HG03196 (cell line): Measurements from ENCODE around the gene ETV1.
A peak's percentile ranks its signal among the peaks of the same experiment; 100 is the strongest.

Source experiments
- ATAC-seq: cut with Tn5 transposase; IDR thresholded peaks from one replicate; pipeline ENCODE4 v1.9.1; 2021; ENCODE audit not compliant: unreplicated experiment

The ETV1 gene

DNA sequence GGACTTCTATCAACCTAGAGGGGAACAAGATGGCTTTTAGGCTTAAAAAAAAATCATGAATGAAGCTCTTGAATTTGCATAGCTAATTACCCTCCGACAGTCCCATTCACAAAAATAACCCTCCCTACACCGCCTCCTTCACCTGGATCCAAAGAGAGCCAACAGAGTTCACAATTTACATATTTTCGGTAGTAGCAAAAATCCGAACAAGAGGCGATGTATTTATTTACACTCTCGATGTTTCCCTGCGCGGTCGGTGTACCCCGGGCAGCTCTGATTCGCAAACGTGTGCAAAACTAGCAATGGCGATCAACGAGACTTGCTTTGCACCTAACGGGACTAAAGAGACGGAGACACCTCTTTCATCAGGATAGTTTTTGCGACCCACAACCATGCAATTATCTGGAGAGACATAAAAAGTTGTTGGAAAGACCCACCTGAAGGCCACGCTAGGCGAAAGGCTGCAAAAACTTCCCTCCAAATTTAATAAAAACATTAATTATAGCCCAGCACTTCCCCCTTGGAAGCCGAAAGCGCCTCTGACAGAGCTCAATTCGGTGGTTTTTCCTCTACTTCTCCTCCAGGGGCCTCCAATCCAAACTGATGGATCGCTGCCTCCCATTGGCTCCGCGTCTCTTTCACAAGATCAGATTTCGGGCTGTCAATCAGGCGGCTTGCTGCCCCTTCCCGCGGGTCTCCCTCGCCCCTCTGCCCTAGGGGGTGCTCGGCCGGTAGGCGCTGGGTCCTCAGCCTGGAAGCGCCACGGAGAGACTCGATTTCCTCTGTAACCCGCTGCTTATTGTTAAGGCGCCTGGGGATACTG, at the start of gene ETV1:
ETV1 (minus strand) TSS at position 541 of the 823 bp plus-strand sequence. CDS start 614 bp downstream, outside the sequence.
- ATAC-seq: no peak

DNA sequence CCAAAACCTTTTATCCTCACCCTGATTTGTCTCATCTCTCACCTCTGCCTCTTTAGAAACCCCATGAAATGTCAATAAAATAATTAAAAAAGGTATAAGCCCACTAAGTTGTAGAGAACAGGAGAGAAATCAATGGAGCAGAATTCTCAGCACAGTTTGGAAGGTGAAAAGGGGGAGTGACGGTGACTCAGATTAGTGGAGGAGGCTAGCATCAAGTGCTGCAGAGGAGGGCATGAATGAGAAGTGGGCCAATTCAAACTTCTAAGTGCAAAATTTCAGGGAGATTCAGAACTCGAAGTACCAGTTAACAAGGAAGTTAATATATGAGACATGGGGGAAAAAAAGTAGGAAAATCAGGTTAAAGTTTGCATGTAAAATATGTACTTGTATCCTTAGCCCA, 34.9 kb upstream of the ETV1 start:
- ATAC-seq: no peak

DNA sequence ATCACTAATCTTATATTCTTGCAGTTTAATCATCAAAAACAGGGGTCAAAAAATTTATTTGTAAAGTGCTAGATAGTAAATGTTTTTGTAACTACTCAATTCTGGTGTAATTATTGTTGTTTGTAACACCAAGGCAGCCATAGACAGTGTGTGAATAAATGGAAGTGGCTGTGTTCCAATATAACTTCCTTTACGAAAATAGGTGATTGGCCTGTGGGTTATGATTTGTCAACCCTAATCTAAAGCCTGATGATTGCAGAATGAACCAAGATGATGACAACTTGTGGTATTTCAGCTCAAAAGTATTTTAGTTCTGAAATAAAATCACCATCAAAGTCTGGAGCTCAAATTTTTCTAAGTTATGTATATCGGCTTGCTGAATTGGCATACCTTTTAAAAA, 34.4 kb upstream of the ETV1 start:
- ATAC-seq: no peak

DNA sequence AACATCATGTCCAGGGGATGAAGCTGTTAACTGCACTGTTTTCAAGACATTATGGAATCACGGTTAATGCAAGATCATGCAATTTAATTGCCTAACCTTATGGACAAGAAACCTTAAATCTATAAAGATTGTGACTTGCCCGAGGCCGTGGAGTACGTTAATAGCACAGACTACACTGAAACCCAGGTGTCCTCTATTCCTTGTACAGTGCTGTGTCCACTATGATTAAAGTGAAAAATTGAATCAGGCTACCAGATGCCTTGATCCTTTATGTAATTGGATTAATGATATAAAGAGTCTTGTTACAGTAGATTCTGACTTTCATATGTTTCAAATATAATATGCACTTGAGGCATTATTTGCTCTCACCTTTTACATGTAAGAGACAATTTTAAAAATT, 33.9 kb upstream of the ETV1 start:
- ATAC-seq: no peak

DNA sequence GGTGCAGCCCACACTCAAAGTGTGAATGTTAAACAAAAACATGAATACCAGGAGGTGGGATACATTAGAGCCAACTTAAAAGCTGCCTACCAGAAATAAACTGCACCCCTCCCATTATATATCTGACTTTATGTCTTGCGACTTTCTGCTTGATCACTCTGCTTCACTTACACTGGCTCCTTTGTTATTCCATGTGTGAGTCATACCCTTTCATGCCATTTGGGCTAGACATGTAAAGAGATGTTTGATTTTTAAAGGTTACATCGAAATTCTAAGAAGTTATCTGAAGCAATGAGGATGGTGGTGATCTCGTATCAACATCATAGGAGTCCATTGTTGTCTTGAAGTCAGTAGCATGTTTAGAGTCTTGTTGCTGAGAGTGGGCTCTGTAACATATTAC, 31.6 kb upstream of the ETV1 start:
- no peak for ATAC-seq

DNA sequence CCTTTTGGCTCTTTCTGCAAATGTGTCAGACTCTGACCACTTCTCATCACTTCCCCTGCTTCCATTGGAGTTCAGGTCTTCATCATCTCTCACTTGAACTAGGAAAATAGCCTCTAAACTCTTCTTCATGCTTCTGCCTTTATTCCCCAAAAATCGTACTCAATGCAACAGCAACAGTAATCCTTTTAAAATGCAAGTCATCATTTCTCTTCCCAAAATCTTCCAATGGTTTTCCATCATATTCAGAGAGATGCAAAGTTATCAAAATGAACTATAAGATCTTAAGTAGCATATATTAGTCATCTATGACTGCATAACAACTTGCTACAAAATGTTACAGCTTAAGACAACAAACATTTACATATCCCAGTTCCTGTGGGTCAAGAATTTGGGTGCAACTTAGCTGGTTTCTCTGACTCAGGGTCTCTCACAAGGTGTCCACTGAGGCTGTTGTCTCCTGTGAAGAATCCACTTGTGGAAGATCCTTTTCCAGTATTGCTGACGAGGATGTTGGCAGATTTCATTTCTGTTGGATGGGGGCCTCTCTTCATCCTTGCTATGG, 31.0 kb upstream of the ETV1 start:
- ATAC-seq: no peak

DNA sequence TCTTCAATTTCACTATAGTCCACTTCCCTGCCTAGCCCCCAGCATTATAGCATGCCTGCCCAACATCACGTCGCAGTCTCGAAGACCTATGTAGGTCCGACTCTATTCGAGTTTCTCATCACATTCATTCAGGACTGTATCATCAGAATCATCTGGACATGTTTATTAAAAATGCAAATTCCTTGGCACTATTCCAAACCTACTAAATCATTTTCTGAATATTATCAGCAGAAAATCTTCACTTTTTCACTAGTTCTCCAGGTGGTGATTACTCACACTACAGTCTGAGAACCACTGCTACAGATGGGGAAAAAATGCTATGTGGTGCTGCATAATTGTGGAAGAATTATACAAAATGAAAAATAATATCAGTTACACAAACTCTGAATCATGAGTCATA, 29.3 kb upstream of the ETV1 start:
- ATAC-seq: no peak

DNA sequence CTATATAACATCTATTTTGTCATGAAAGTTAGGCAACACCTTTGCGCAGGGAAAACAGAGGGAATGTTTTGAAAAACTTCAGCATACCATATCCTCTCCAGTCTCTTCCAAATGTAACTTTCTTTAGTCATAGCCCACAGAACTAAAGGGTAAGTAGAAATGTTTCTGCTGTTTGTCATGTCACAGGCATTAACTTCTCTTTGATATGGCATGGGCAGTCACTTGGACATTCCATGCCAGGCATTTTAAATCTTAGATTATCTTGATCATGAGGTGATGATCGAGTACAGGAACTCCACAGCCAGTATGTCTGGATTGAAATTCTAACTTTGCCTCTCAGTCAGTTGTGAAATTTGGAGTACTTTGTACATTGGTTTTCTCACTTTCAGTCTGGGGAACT, 27.5 kb upstream of the ETV1 start:
- ATAC-seq: no peak

DNA sequence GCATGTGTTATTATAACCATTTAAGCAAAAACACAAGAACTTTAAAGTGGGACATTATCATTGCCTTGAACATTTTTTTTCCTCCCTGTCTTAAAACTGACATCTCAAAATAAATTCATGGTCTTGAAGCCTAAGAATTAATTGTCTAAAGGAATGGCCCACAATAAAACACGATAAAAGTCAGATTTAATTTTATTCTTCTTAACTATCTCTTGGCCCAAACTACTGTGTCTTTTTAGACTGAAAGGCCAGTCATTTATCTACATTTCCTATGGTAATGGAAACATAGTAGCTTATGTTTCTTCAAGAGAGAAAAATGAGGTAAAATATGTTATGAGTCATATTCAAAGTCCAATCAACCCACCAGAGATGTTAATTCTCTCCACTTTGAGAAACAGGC, 24.4 kb upstream of the ETV1 start:
- ATAC-seq: no peak

DNA sequence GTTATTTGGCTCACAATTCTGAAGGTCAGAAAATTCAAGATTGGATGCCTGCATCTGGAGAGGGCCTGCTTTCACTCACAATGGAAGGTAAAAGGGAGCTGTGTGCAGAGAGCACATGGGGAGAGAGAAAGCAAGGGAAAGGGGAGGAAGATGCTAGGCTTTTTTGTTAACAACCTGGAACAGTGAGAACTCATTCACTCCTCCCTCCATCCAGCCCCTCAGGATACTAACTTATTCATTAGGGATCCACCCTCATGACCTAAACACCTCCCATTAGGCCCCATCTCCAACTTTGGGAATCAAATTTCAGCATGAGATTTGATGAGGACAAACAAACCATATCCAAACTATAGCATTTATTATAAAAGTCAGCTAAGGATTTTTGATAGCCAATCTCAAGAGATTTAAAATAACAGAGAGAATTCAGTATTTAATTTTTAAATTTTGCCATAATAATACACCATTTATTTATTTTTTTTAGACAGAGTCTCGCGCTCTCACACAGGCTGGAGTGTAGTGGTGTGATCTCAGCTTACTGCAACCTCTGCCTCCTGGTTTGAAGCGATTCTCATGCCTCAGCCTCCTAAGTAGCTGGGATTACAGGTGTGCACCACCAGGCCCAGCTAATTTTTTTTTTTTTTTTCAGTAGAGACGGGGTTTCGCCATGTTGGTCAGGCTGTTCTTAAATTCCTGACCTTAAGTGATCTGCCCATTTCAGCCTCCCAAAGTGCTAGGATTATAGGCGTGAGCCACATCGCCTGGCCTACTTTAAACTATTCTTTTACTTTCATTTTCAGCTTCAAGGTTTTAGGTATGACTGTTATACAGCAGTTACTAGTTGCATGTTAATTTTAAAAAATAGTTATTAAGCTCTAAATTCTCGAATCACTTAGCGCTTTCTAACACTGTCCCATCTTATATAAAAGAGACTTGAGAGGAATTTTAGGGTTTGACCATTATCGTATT, 20.3 kb upstream of the ETV1 start:
- ATAC-seq: no peak

DNA sequence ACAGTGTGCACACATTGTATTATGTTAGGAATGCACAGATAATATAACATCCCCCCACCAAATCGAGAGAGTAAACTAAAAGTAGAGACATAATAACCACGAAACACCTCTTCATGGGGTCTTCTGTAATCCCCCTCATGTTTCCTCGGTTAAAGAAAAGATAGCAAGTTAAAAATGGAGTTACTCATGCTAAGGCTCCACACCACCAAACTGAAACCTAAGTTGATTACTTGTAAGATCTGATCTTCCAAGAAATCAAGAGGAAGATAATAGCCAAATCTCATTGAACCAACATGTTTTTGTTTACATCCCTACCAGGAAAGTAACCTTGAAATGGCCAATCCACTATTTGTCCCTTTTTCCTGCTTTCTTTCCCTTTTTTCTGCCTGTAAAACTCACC, 11.7 kb upstream of the ETV1 start:
- no peak for ATAC-seq

DNA sequence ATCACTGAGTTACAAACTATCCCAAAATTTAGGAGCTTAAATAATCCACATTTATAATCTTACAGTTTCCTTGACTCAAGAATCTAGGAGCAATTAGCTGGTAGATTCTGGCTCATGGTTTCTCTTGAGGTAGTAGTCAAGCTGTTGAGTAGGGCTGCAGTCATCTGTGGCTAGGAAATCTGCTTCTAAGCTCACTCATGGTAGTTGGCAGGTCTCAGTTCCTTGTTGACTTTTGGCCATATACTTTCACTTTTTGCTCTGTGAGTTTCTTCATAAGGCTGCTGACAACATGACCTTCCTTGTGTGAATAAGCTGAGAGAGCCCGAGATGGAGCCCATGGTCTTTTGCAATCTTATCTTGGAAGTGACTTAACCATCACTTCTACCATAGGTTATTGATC, 10.8 kb upstream of the ETV1 start:
- no peak for ATAC-seq

DNA sequence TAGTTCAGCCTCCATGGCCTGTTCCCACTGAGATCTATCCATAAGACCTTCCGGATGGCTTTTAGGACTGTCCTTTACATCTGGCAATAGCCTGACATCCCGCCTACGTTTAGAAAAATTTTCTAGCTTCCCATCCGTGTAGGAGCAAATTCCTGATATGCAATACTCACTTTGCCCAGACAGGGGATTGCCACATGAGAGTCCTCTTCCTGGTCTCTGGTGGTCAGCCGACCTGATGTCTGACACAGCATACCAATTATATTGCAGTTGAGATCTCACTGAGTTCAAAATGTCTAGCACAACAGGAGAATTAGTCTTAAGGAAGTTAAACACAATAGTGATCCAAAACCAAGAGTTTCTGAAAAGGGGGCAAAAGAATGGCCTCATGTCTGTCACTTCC, 9.4 kb upstream of the ETV1 start:
- no peak for ATAC-seq

DNA sequence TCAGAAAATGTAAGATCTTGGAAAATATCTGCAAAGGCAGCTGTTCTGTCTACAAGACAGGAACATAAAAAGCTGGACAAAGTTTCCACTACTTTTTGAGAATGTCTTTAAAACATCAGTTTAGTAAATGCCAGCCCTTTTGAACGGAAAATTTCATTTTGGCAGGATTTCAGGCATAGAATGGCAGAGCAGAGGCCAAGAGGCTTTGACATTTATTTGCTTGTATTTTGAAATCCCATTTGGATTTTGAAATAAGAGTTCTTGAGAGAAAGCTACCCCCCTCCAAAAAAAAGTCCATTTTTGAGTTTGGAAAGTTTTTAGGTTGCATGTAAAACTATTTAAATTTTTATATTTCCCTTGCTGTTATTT, 3.1 kb upstream of the ETV1 start:
- no peak for ATAC-seq

DNA sequence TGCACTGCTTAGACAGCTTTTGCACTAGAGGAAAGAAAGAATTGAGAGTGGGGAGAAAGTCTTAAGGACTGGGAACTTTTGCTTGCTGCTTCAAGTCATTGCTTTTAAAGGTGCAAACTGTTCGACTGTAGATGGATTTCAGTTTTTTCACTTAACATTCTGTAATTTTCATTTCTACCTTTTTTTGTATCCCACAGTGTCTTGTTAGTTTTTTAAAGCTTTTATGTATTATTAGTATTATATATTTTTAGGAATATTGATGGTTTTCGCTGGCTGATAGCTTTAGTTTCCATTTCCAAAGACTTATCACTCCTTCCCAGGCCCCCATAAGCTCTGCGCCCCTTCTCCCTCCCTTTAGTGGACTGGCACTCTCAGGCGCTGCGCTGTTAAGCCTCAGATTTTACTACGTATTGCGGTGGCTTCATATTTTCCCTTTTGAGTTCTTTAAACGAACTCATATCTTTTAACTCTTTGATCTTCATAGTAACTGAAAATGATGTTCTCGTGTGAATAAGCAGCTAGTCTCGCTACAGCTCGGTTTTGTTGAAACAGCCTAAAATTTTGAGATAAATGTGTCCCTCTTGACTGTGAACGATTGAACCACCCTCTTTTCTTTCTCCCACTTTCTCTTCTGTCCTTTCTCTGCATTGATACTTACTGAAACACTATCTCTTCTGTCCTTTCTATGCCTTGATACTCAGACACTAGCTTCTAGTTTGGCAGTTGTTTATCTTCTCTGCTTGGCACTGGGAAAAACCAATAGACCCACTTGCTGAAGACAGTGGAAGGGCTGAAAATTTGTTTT, 2.5 kb upstream of the ETV1 start:
- no peak for ATAC-seq

DNA sequence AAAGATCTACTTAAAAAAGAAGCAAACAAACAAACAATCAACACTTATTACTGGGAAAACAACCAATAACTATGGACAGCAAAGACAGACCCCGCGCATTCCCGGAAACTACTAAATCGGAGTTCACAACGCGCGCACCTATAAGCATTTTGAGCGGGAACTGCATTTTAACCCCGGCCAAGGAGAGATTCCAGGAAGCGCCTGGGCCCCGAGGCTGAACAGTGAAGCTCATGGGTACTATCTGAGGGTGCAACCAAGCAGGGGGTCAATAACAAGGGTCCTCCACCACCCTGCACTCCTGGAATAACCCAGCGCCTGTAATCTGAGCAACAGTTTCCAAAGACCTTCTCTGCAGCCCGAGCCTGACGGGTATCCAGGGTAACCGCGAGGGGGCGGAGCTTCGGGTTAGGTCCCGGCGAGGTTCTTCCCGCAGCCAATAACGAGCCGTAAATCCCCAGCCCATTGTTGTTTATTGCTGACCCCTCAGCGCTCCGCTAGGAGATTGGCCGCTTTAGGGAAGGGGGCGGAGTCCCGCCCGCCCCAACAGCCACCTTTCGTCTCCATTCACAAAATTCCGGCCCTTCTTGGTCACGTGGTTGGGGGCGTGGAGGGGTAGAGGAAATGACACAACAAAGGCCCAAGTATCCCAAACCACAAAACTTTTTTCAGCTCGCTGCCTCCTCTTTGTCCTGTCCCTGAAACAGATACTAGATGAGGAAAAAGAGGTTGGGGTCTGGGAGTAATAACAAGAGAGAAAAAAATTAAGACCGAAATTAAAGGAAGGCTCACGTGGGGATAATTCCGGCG, 1.7 kb upstream of the ETV1 start:
- peak; percentile 73 for ATAC-seq

DNA sequence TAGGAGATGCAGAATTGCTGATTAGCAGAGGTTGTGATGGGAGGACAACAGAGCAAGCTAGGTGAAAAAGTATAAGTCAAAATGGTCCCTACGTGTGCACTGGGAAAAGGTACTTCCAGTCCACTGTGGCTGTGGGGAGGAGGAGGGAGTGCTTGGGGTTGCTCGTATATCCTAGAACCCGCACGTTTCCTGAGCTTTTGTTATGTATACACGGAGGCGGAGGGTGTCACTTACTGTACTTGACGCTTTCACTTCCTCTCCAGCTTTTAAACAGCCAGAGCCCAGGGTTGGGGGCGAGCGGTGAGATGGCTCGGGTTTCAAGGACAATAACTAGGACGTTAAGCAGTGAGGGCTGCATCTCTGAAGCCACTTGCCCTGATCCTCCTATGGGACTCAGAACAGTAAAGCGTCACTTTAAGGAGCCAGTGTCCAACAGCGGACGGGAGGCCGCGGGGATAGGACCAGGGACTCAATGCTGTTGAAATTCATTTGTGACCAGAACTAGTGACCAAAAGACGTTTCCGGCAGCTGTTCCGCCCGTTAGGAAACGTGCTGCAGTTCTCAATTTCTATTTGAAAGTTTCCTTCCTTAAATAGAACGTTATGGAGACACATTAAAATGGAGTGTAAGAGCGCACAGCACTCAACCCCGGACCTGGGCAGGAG, 985 bp upstream of the ETV1 start:
- peak; percentile 51 for ATAC-seq

DNA sequence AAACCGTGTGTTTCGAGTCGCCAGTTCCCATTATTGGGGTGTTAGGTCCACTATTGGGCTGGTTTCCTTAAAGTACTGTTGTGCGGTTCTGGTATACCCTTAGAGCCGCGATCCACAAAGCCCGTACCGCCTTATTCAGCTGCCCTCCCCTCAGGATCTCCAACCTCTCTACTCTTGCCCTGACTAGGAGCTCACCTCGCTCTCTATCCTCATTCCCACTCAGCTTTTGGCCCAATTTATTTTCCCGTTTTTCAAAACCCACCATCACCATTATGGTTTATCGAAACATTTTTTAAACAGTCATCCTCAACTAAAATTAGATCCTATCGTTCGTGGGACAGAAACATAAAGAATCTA, 461 bp upstream of the ETV1 start:
- ATAC-seq: no peak

DNA sequence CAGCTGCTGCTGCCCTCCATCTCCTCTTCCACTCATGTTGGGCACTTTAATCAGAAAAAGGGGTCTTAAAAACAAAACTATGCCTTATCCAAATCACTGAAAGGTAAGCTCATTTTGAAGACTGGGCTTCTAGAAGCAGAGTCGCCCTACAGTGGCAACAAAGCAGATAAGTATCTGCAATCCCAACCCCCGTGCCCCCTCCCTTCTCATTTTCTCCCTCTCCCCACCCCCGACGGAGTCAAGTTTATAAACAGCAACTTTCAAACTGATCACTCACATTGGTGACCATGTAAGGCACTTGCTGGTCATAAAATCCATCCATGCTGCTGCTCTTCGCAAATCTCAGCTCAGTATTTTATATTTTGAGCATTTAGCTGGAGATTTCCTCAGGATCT, 738 bp downstream of the ETV1 start:
- no peak for ATAC-seq

DNA sequence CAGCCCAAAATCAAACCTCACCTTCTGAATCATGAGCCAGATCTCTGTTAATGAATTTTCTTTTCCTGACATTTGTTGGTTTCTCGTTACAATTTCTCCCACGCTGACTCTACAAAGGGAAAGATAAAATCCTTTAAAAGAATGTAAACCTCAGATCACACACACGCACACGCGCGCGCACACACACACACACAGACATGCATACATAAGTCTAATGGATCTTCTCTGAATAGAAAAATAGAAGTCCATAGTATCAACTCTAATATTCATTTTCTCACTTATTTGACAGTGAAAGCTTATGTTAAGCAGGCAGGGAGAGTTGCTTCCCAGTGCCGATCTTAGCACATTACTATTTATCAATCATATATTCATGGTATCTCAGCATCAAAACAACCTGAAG, 1.4 kb downstream of the ETV1 start:
- no peak for ATAC-seq
